Fibroblast of peridontal ligament (primary cell): ENCODE results near the gene PLD1.

Source experiments
- DNase-seq: peaks from one replicate; pipeline ENCODE4 v3.0.0-alpha.2; 2010; ENCODE audit errors: extremely low read depth

PLD1 gene

DNA sequence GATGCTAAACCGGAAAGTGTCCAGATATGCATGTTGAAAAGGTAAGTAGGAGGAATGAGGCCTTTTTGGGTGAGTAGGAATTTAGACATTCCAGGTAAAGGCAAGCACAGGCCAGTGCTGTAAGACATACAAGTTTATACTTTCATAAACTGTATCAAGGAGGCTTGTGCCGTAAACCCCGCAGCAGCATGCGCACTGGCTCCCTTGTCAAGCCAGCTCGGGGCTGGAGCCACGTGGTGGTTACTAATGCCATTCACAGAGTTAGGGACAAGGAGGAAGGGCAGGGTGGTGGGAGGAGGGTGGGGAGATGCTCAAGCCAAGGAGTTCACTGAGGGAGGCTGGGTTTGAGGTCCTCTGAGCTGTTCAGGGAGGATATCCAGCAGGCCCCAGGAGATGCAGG lies 35.8 kb downstream of the PLD1 start:
- DNase-seq, result no peak

GRCh38 chr3:171772427-171773056 lies 37.7 kb downstream of the PLD1 start:
- DNase-seq, result peak; percentile 82

DNA sequence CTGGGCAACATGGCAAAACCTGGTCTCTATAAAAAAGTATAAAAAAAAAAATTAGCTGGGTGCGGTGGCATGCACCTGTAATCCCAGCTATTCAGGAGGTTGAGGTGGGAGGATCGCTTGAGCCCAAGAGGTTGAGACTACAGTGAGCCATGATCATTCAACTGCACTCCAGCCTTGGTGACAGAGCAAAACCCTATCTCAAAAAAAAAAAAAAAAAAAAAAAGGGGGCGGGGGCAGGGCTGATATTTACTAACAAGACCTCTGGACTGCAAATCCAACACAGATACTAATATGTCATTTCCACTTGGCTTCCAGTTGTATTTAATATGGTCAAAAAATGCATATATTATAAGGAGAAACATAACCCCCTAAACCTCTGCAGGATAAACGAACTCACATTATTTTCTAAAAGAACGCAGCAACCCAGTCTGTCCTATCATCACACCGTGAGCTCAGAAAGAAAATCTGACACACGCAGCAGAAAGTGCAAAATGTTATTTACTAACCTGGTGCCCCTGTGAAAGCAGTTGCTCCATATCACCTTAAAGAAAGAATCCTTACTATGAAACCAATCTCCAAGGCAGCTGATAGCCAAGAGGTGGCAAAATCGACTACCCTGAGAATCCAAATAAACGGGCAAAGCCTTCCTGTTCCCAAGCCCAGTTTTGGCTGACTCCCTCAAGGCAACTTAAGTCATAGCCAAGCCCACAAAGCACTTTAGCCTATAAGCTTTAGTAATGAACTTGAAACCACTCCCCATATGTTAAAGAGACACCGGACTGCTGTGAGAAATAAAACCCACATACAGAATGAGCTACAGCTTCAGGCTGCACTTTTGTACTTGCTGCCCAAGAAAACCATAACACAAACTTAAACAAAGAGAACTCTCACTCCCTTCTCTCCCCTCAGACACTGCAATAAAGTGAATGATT lies 39.3 kb downstream of the PLD1 start:
- peak; percentile 93 for DNase-seq

GRCh38 chr3:171769461-171769860 lies 40.8 kb downstream of the PLD1 start:
- no peak for DNase-seq

- DNase-seq, result no peak
Measured at GRCh38 chr3:171768986-171769385, 41.3 kb downstream of the PLD1 start.

GRCh38 chr3:171768281-171768900 lies 41.9 kb downstream of the PLD1 start:
- DNase-seq, result no peak

- no peak for DNase-seq
Measured at GRCh38 chr3:171765511-171765887, 44.8 kb downstream of the PLD1 start.

- DNase-seq, result no peak
Measured at GRCh38 chr3:171763392-171763791, 46.9 kb downstream of the PLD1 start.

GRCh38 chr3:171760477-171760876 lies 49.8 kb downstream of the PLD1 start:
- no peak for DNase-seq

GRCh38 chr3:171758109-171758508 lies 52.2 kb downstream of the PLD1 start:
- no peak for DNase-seq

GRCh38 chr3:171757361-171758034 lies 52.8 kb downstream of the PLD1 start:
- DNase-seq, result no peak

- peak; percentile 54 for DNase-seq
Measured at GRCh38 chr3:171755656-171756055, 54.6 kb downstream of the PLD1 start.

- DNase-seq, result no peak
Measured at GRCh38 chr3:171755015-171755589, 55.2 kb downstream of the PLD1 start.

- peak; percentile 97 for DNase-seq
Measured at GRCh38 chr3:171753665-171754408, 56.4 kb downstream of the PLD1 start.

GRCh38 chr3:171753025-171753472 lies 57.2 kb downstream of the PLD1 start:
- DNase-seq, result no peak

- DNase-seq, result no peak
Measured at GRCh38 chr3:171752329-171752728, 58.0 kb downstream of the PLD1 start.

GRCh38 chr3:171749124-171749523 lies 61.2 kb downstream of the PLD1 start:
- DNase-seq, result no peak

DNA sequence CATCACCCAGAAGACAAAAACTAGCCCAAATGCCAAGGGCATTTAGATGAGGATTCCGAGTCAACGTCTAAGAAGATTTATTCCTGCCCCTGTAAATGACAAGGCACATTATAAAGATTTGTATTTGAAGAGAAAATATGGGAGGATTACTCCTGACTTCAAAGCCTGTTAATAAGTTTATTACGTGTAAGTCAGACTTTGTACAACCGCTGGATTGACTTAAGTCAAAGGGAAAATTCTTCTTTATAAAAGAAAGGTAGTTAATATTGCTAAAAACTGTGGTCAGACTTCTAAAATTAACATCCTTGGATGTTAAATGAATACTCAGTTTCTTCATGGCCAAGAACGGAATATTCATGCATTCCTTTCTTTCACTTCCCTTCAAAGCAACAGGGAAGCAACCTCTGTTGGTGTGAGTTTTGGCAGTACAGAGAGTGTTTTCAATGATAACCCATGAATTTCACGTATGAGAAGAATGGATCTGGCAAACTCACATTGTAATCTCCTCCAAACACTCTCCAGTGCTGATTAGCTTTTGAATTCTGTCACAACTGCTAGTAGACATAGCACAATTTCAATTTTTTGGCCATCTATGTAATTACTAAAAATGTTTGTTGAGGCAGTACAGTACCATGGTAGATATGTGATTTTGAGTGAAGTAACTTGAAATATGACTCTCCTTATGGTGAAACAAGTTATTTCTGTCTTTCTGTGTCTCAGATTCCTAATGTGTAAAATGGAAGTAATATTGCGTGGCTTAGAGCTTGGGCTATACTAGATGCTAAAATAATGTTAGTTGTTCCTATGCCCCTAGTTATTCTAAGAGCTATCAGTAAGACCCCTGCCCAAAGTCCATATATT lies 62.0 kb downstream of the PLD1 start:
- DNase-seq, result peak; percentile 60

DNA sequence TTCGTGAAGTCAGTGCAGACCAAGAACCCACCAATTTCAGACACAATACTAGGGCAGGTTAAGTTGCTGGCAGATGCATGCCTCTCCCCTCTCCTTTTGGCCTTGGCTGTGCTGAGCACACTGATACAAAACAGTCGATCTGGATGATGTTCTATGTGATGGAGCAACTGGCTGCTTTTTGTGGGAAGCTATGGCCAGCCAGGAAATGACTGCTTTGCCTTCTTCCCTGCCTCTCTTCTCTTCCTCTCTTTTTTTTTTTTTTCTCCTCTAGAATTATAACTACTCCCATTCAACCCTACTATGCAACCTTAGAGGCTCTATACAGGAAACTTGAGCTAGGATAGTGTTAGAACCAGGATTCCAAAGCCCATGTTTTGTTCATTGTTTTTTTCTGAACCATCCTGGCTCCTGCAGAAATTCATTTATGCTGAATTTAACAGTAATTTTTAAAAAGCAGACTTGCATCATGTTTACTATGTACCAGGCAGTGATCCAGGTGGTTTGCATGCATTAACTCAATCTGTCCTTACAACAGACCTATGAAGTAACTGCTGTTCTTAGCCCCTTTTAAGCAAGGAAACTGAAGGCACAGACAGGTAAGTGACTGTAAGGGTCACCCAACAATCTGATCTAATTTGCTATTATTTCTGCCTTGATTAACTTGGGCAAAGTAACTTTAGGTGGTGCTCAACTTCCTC lies 62.9 kb downstream of the PLD1 start:
- DNase-seq, result no peak
